ENCODE data around the gene PPIP5K2.

Gene PPIP5K2

DNA sequence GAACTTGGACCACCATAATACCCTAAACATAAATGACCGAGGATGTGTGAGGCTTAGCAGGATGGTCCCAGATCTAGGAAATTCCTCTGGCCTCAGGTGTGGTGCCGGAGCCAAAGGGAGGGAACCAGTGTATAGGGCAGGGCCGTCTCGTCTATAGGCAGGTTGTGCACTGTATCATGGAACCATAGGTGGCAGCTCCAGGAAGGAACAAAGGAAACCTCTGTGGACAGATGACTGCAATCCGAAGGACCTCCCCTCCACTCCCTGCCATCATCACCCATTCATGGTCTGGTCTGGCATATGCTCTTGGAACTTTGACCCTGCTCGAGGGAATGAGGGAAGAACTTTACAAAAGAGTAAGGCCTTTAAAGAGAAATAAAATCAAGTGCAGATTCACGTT, 135.6 kb downstream of the PPIP5K2 start:
- DNase-seq, result no peak

DNA sequence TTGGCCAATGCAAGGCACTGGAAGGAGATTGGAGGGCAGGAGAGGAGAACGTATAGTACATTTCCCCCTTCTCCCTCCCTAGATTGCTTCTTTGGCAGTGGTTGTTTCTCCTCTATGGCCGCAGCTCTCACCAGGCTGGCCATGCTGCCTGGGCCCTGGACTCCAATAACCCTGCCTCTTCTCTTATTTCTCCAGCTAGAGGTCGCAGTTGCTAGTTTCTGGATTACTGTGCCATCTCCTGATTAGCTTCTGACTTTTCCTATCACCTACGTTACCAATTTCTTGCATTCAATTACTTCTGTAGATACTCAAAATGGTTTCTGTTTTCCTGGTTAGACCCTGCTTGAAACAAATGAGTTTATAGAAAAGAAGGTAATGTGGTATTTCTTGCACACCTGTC, 136.1 kb downstream of the PPIP5K2 start:
- DNase-seq, result no peak

DNA sequence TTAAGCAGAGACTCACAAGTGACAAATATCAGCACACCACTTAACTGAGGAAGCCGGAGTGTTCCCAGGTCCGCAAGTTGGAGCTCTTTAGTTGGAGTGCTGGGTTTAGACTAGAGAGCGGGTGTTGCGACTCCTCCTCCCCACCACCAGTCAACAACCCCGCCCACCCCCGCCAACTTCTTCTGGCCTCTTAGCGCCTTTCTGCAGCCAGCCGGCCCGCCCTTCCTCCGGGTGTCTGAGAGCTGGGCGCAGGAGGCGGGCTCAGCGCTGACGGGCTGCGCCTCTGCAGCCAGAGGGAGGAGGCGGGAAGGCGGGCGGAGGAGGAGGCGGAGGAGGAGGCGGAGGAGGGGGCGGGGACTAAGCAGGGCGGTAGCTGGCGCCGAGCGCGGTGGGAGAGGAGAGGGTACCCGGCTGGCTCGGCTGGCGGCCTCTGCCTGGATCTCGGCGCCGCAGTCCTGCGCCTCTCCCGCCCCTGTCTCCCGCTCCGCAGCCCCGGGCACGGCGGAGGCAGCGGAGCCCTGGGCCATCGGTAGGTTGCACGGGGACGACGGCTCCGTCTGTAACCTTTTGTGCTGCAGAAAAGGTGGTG, 138.4 kb downstream of the PPIP5K2 start, which contains the start of gene MACIR:
TSS of gene MACIR (plus strand) at position 396 of the 589 bp plus-strand sequence. CDS start 17,157 bp downstream, outside the sequence.
- DNase-seq, result peak; percentile 94 to 95

DNA sequence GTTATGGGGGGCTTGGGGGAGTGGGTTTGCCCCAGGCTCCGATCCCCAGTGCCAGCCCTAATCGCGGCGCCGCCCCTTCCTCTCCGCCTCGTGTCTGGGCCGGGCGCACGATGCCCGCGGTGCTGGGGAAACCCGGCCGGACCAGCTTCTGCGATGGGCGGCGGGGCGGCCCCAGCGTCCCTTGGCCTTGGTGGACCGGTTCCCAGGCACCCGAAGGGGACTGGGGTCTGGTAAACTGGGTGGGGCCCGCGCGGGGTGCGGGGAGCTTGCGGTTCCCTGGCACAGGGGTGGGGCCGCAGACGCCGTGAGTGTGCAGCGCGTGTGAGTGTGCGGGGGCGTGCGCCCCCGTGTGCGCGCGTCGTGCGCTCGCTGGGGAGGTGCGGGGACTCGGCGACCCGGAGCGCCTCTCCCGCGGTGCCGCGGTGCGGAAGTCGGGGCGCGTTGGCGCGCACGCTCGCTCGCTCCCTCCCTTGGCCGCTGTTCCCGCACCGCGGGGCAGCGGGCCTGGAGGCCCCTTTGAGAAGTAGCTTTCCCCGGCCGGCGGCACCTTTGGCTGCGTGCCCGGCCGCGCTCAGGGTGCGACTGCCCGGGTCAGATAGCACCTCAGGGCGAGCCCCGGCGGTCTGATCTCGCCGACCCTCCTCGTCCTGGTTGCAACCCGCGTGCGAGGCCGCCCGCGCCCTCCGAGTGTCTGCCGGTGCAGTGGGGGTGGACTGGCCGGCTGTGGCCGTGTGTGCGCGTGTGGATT, 139.0 kb downstream of the PPIP5K2 start:
- peak; percentile 60 to 61 for DNase-seq

DNA sequence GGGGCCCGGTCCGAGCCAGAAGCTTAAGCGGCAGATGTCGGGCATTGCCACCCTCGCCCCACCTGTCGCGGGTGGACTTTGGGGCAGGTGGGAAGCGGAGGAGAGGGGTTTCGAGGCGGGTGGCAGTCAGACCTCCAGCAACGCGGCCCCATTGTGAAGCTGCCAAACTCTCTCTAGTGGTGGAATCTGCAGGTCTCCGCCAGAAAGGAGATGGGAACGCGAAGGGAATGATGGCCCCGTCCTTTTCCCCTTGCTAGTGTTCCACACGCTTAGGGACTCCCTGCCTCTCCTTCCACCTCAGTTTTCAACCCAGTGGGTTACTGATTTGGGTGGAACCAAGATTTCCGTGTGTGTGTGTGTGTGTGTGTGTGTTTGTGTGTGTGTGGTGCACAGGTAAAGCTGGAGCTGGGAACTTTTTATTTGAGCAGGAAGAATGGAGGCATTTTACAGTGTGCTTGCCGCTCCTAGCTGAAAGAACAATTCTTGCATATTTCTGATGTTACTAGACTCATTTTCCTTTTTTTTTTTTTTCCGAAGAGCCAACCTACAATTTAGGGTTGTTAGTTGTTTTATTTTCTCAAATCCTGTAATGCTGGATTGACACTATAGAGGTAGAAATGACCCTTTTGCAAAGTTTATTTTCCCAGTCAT, 139.7 kb downstream of the PPIP5K2 start:
- no peak for DNase-seq

DNA sequence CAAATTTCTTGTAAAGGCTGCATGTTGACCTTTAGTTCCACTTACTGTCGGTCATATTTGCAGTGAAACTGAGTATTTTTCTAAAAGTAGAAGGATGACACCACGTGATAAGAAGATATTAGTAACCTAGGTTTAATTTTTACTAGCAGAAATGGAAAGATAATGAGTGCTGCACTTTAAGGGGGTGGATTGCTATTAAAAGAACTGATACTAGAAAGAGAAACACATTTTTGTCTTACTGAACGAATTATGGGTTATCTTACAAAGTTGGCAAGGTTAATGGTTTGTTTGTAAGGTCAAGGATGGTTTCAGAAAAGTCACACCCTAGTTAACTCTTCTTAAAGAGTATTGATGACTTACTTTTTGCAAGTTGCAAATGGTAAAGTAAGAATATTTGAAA, 140.8 kb downstream of the PPIP5K2 start:
- DNase-seq, result no peak
